Adrenal gland (tissue), 5 donors: ENCODE measurements around the gene ANKRD11.

Experiments
- POLR2A ChIP-seq, 2 donors: fragments of 450-650 bp; IDR thresholded peaks; one replicate each; pipeline ENCODE4 v1.6.1; 2017; ENCODE audit warnings: antibody characterized with exemption in 2 of 2, mild to moderate bottlenecking in 2 of 2, moderate library complexity in 1 of 2
- TF ChIP-seq, protein P1 (sequence below), 6 experiments: fragments of 450-650 bp in 4 of 6; fragments of 200-600 bp in 2 of 6; sonication (generic) in 1 of 6; IDR thresholded peaks; 1 replicate in 5 of 6; 2 replicates in 1 of 6; pipeline versions ENCODE4 v1.5.1 to v1.8.0; 2016 to 2021; ENCODE audit warnings: antibody characterized with exemption in 6 of 6, mild to moderate bottlenecking in 2 of 6, moderate library complexity in 1 of 6
- donor health status: DM: no; HTN: no; CAD: no.

DNA sequence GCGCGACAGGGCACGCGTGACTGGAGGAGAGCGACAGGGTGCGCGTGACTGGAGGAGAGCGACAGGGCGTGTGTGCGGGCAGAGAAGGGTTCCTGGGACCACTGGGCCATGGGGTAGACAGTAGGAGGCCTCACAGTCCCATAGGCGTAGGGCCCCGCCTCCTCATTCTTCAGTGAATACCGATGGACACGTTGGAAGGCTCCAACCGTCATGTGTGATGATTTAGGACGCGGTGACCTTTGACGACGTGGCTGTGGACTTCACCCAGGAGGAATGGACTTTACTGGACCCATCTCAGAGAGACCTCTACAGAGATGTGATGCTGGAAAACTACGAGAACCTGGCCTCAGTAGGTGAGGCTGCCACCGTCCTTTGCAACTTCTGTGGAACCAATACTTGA lies 267.4 kb downstream of the ANKRD11 start:
- TF ChIP-seq, protein P1, sequence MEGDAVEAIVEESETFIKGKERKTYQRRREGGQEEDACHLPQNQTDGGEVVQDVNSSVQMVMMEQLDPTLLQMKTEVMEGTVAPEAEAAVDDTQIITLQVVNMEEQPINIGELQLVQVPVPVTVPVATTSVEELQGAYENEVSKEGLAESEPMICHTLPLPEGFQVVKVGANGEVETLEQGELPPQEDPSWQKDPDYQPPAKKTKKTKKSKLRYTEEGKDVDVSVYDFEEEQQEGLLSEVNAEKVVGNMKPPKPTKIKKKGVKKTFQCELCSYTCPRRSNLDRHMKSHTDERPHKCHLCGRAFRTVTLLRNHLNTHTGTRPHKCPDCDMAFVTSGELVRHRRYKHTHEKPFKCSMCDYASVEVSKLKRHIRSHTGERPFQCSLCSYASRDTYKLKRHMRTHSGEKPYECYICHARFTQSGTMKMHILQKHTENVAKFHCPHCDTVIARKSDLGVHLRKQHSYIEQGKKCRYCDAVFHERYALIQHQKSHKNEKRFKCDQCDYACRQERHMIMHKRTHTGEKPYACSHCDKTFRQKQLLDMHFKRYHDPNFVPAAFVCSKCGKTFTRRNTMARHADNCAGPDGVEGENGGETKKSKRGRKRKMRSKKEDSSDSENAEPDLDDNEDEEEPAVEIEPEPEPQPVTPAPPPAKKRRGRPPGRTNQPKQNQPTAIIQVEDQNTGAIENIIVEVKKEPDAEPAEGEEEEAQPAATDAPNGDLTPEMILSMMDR (IDR thresholded peaks at IDR 0.05): no peak
- no peak for TF ChIP-seq POLR2A (IDR thresholded peaks at IDR 0.05)
